ENCODE data around the gene XYLT2.

XYLT2 gene

GRCh38 chr17:50337956-50338355 lies 8.0 kb upstream of the XYLT2 start:
- TF ChIP-seq CTCF (IDR thresholded peaks at IDR 0.05): no peak

- no peak for TF ChIP-seq CTCF (IDR thresholded peaks at IDR 0.05)
These were observed 7.3 kb upstream of the XYLT2 start for GRCh38 chr17:50338645-50339044.

- TF ChIP-seq CTCF (IDR thresholded peaks at IDR 0.05): no peak
These were observed 6.5 kb upstream of the XYLT2 start for GRCh38 chr17:50339381-50339780.

- TF ChIP-seq CTCF (IDR thresholded peaks at IDR 0.05): no peak
These were observed 1.1 kb upstream of the XYLT2 start for GRCh38 chr17:50344731-50345365.

- TF ChIP-seq CTCF (IDR thresholded peaks at IDR 0.05): no peak
These were observed 589 bp downstream of the XYLT2 start for GRCh38 chr17:50346313-50347116.

- TF ChIP-seq CTCF (IDR thresholded peaks at IDR 0.05): no peak
These were observed 1.4 kb downstream of the XYLT2 start for GRCh38 chr17:50347117-50347893.

- TF ChIP-seq CTCF (IDR thresholded peaks at IDR 0.05): no peak
These were observed 2.0 kb downstream of the XYLT2 start for GRCh38 chr17:50347894-50348291.

Measured in LNCAP (cell line).